GM18498 (cell line): ENCODE measurements around the gene DLEC1.

Experiments used
- ATAC-seq: cut with Tn5 transposase; IDR thresholded peaks from one replicate; pipeline ENCODE4 v1.9.1; 2021; ENCODE audit warnings: mild to moderate bottlenecking, moderate library complexity; ENCODE audit not compliant: unreplicated experiment

DLEC1 gene

DNA sequence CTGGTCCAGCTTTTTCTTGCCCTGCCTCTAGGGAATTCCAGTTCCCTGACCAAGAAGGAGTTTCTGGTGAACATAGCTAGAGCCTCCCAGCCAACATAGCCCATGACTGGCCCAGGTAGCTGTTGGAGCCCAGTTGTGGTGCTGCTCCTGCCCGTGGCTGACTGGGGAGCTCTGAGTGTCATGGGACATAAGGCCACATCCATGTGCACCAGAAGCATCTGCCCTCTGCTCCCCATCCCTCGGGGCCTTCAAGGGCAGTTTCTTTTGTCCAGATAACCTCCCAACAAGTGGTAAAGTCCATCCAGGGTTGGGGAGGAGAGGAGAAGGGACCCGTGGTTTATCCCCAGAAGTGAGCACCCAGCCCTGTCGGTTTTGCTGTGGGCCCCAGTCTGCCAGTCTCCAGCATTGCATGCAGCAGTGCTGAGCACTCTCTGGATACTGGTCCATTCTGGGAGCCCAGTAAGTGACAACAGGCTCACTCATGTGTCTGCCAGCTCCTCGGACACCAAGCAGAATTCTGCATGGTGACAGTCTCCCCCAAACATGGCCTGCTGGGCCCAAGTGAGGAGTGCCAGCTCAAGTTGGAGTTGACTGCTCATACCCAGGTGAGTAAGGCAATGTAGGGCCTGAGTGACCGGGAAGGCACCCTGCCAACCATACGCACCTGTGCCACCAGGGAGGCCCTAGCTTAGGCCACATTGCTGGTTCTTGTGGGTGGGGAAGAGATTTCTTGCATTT lies 69.1 kb downstream of the DLEC1 start:
- no peak for ATAC-seq

DNA sequence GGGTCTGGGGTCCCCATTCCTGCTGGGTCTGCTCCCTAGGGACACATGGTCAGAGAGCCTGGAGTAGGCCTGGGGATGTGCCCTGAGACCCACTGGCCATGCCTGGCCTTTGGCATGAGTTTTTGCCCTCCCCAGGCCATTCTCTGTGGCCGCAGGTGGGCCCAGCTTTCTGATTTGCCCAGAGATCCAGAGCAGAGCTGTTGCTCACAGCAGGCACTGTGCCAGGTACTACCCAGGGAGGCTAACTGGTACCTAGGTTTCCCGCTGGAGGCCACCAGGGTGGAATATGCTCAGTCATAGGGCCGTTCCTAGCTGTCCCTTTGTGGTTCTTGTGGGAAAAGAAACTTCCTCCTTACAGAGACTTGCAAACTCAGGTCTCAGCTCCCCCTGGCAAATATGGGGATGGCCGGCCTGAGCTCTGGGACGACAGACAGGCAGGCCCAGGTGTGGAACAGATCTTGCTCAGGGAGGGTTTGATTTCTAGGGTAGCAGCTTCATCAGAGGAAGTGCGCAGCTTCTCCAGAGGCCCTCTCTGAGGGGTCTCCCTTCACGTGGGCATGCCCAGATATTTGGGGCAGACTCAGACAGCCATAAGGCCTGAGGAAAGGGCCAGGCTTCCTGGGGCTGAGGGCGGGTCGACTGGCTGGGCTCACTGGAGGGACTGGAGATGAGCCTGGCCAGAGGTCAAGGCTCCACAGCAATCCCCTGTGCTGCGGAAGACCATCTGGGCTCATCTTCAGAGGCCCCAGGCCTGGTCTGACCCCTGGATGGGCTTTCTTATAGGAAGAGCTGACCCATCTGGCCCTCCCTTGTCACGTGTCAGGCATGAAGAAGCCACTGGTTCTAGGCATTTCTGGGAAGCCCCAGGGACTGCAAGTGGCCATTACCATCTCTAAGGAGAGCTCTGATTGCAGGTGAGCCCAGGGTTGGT lies 69.9 kb downstream of the DLEC1 start:
- ATAC-seq = no peak

DNA sequence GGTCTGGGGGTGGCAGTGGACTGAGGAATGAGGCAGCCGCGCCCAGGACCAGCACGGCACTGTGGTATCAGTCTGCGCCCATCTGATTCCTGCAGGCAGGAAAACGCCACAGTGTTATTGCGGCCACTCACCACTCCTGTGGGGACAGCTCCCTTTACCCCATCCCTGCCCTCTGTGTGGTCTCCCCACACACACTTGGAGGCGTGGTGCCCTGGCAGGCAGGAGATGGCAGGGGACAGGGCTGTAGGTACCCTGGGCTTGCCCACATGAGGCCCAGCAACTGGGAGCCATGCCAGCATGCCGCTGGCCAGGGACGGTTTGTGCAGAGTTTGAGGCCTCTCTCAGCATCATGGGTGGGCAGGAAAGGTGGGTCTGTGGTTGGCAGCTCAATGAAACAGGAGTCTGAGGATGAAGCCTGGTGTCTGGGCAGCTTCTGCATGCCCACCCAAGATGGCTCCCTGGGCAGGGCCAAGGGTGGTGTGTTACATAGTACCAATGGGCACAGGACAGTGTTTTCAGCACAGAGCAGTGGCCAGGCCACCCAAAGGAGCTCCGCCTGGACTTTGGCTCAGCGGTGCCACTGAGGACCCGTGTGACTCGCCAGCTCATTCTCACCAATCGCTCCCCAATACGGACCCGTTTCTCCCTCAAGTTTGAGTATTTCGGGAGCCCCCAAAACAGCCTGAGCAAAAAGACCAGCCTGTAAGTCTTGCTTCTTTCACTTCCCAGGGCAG lies 70.7 kb downstream of the DLEC1 start:
- ATAC-seq = no peak

- no peak for ATAC-seq
Measured at GRCh38 chr3:38110314-38111050, 71.5 kb downstream of the DLEC1 start.

- ATAC-seq = no peak
Measured at GRCh38 chr3:38111201-38111600, 72.2 kb downstream of the DLEC1 start.

- no peak for ATAC-seq
Measured at GRCh38 chr3:38111696-38112377, 72.8 kb downstream of the DLEC1 start.

GRCh38 chr3:38112378-38112761 lies 73.4 kb downstream of the DLEC1 start:
- ATAC-seq = no peak

DNA sequence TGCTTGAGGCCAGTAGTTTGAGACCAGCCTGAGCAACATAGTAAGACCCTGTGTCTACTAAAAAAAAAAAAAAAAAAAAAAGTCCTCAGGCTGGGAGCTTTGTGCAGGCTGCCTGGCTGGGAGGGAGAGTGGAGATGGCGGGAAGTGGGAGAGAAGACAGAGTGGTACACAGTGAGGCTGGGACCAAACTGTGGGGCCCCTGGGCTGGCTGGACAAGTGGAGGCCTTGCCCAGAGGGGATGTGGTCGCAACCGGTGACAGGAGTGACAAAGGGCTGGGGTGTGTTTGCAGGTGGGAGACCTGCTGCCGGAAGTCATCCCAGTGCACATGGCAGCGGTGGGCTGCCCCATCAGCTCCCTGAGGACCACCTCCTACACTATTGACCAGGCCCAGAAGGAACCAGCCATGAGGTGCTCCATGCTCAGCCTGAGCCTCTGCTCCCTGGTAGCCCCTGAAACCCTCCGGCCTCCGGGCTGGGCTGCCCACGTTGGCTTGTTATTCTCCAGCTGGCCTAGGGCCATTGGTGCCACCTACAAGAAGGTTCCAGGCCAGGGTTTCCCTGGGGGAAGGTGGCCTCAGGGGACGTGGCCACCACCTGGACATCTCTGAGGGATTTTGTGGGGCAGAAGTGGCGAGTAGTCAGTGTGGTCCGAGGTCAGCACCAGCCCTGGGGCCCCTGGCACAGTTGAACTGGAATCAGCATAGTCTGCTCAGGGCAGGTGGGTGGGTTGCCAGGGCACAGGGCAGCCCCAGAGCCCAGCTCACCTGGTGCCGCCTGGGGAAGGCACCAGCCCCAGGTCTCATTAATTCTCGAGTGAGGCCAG lies 75.3 kb downstream of the DLEC1 start:
- ATAC-seq = no peak

GRCh38 chr3:38114875-38115644 lies 76.1 kb downstream of the DLEC1 start:
- no peak for ATAC-seq

GRCh38 chr3:38115645-38116427 lies 76.8 kb downstream of the DLEC1 start:
- ATAC-seq = no peak

- ATAC-seq = no peak
Measured at GRCh38 chr3:38116471-38117162, 77.6 kb downstream of the DLEC1 start.

DNA sequence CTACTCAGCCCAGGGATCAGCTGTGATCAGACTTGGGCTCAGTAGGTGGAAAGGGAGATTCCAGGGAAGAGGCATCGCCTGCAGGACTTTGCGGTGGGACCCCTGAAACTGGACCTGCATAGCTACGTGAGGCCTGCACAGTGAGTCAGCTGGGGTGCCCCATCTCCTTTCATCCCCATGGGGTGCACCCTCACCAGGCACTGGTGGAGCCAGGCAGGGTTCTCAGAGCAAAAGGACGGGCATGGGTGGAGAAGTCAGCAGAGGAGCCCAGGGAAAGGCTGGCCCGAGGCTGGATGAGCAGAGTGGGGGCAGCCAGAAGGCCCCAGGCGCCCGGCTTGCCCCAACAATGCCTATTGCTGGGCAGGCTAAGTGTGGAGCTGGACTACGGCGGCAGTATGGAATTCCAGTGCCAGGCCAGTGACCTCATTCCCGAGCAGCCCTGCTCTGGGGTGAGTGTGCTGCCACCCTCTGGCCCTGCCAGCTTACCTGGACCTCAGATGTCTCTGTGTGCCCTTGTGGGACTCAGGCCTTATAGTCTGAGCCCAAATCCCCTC lies 78.2 kb downstream of the DLEC1 start:
- no peak for ATAC-seq

DNA sequence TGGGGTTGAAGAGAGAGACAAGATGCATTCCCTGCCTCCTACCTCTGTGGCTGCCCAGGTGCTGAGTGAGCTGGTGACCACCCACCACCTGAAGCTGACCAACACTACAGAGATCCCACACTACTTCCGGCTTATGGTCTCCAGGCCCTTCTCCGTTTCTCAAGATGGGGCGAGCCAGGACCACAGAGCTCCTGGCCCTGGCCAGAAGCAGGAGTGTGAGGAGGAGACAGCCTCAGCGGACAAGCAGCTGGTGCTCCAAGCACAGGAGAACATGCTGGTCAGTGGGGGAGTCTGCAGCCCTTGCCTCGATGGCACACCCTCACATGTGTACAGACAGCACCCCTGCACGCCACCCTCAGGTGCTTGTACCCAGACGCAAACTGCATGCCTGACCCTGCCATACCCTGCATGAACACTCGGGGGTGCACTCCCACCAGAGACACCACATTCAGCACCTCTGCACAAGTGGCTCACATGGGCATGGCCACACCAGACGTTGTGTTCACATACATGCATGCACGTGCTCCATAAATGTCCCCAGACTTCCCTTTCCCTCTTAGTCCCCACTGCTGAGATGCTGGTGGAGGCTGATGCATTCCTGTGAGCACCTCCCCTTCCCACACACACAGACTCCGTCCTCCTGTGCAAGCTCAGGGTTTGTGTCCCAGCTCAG lies 78.9 kb downstream of the DLEC1 start:
- ATAC-seq = peak; percentile 80

DNA sequence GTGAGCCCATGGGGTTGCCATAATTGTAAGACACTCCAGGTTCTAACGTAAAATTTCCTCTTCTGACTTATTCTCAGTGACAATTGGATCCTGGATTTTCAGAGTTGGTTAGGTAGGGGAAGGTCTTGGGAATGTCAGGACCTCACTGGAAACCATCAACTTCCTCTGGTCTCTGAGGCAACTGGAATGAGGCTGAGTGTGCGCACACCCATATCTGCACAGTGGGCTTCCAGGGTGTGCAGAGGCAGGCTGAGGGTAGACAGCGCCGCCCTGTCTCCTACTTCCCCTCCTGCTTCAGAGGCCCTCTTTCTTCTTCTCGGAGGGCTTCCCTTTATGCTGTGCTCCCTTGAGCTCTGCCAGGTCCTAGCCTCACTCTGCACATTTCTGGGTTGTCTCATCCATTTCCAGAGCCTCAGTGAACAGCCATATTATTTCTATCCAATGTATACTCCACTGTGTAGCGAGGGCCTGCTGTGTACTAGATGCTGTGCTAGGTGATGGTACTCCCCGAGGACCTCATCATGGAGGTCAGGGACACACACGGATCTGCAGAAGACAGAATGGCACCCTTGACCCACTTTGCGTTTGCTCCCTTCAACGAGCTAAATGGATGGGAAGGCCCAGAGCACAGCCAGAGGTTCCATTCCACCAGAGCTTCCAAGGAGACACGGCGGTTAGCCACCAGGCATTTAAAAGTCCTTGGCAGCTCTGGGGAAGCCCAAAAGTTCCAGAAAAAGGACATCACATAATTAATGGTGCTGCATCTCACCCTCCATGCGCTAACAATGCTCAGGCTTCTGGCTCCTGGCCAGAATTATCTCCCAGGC lies 79.6 kb downstream of the DLEC1 start:
- ATAC-seq = no peak

- ATAC-seq = no peak
Measured at GRCh38 chr3:38119248-38119544, 80.2 kb downstream of the DLEC1 start.
